T follicular helper cell (primary cell): ENCODE data around the gene CAMTA1.
"Not testable (repeated sequence)": the region's sequence is repeated elsewhere in the genome, so short reads cannot be mapped to it uniquely, and the experiment has no call there.

Experiments used
- DNase-seq: peaks from one replicate; pipeline ENCODE4 v3.0.0-alpha.2; 2020; ENCODE audit warnings: low read depth

The CAMTA1 gene

DNA sequence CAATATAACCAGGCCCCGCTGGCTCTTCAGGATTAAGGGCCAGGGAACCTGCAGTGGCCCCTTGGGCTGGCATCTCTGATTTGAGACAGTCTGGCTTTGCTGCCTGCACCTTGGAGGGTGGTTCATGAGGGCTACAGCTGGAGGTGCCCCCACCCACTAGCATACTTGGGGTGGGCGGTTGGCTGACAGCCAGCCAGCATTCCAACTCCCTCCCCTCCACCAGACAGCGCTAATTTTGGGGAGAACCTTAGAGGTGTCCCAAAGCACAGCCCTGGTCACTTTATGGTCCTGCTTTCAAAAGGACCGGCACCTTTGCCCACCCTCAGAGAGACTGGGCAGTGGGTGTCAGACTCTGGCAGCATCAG lies 805.2 kb downstream of the CAMTA1 start:
- no peak for DNase-seq

DNA sequence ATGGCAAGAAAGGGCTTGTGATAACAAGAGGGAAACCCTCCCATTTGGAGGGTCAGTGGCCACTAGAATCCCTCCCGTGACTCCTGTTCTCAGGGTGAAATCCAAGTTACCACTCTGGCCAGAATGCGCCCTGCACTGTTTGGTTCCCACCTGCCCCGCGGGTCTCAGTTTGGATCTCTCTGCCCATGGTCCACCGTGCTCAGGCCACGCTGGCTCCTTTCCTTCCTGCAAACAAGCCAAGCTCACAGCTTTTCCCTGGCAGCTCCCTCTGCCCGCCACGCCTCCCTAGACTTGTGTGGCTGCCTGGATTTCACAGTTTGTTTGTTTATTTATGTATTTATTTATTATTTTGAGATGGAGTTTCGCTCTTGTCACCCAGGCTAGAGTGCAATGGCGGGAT lies 806.3 kb downstream of the CAMTA1 start:
- no peak for DNase-seq

GRCh38 chr1:7592120-7592798 lies 807.0 kb downstream of the CAMTA1 start:
- no peak for DNase-seq

DNA sequence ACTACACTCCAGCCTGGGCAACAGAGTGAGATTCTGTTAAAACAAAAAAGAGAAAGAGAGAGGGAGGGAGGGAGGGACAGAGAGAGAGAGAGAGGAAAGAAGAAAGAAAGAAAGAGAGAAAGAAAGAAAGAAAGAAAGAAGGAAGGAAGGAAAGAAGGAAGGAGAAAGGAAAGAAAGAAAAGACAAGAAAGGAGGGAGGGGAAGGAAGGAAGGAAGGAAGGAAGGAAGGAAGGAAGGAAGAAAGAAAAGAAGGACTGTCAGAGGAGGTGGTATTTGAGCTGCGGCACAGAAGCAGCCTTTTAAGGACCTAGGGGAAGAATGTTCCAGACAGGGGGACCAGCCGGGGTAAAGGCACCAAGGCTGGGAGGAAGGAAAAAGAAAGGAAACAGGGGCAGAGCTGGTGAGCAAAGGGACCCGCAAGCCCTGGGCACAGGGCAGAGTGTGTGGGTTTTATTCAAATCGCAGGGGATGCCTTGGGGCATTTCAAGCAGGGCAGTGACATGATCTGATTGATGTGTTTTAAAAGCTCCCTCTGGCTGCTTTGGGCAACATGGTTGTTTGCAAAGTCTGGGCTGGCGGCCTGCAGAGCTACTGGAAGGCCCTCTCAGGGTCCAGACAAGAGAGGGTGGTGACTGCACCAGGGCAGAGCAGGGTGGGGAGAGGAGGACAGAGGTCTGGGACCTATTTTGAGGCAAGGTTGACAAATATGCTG lies 808.9 kb downstream of the CAMTA1 start:
- DNase-seq = no peak

DNA sequence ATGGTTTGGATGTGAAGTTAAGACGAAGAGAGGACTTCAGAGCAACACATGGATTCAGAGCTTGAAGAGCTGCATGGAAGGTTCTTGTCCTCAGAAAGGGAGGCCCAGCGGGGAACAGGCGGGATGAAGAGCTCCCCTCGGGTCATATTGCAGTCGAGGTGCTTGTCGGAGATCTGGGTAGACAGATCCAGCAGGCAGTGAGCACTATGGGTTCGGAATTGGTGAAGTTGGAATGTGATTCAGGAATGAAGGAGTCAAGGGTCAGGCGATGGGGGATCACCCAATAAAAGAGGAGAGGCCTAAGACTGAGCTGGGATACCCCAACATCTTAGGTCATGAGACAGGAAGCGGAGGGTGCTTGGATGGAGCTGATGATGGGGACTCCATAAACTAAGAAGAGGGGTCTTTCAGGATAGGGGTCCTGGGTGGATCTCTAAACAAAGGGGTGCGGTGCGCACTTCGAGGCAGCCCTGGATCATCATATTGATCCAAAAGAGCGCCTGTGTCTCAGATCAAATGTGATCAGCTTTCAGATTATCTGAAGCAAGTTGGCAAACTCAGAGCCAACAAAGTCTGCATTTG lies 809.6 kb downstream of the CAMTA1 start:
- no peak for DNase-seq

DNA sequence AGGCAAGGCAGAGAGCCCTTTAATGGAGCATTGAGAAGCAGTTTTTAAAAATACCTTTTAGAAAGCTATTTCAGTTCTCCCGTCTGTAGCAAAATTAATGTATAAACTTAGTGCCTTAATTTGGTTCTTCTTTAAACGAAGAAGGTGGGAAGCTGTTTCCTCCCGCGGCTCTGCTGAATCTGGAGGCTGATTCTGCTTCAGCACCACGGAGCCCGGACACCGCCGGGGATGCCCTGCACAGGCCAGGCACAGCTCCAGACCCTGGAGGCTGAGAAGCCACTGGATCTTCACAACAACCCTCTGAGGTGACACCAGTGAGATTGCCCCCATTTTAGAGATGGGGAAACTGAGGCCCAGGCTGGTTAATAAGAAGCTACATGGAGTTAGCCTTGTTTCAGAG lies 810.1 kb downstream of the CAMTA1 start:
- DNase-seq = no peak

DNA sequence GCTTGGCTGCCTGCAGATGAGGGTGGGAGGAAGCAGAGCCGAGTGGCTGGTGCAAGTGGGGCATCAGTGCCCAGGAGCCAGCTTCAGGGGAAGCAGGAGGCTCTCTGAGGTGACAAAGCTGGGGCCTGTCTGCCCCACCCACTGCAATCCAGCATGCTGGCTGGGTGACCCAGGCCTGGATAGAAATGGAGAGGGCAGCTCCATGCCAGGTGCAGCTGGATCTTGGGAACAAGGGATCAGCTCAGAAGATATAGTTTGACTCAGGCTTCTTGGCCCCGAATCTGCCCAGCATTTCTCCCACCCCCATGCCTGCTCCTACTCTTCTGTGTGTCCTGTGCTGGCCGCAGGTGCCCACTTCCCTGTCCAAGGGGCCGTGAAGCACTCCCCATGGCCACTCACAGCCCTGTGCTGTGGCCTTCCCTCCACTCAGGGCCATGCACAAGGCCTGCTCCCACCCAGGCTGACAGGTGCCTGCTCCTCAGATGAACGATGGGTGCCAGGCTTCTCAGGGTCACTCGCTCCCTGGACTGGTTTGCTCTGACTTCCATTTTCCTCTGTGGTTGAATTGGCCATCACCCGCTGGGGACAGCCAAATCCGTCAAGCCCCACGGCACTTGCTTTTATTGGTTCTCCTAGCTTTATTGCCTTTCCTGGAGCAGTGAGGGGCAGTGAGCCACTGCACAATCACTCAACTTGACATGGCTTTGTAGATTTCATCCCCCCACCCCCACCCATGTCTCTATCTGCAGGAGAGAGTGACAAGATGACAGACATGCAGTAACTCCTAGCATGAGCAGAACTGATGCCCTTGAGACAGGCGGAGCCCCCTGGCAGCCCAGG lies 811.1 kb downstream of the CAMTA1 start:
- DNase-seq = no peak

DNA sequence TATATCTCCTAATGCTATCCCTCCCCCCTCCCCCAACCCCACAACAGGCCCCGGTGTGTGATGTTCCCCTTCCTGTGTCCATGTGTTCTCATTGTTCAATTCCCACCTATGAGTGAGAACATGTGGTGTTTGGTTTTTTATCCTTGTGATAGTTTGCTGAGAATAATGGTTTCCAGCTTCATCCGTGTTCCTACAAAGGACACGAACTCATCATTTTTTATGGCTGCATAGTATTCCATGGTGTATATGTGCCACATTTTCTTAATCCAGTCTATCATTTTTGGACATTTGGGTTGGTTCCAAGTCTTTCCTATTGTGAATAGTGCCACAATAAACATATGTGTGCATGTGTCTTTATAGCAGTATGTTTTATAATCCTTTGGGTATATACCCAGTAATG lies 812.8 kb downstream of the CAMTA1 start:
- not testable (repeated sequence) for DNase-seq

DNA sequence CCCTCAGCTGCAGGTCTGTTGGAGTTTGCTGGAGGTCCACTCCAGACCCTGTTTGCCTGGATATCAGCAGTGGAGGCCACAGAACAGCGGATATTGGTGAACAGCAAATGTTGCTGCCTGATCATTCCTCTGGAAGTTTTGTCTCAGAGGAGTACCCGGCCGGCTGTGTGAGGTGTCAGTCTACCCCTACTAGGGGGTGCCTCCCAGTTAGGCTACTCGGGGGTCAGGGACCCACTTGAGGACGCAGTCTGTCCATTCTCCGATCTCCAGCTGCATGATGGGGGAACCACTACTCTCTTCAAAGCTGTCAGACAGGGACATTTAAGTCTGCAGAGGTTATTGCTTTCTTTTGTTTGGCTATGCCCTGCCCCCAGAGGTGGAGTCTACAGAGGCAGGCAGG lies 819.7 kb downstream of the CAMTA1 start:
- not testable (repeated sequence) for DNase-seq

DNA sequence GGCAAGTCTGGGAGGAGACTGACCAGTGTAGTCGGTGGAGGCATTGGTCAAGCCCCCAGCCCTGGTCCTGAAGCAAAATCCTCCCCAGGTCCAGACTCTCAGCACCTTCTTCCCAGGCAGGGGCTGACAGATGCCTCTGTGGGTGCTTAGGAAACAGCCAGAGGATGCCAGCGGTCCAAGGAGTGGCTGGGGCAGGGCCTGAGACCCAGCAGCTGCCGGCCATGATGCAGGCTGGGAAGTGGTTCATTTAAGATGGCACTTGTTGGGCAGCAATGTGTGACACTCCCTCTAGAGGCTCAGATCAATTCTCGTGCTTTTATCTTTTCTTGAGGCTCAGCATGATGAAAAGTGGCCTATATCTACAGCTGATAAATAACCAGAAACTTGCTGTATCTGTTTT lies 820.8 kb downstream of the CAMTA1 start:
- no peak for DNase-seq

- no peak for DNase-seq
Measured at GRCh38 chr1:7607097-7607496, 821.8 kb downstream of the CAMTA1 start.

- no peak for DNase-seq
Measured at GRCh38 chr1:7608628-7609305, 823.5 kb downstream of the CAMTA1 start.

GRCh38 chr1:7609311-7609994 lies 824.2 kb downstream of the CAMTA1 start:
- no peak for DNase-seq

GRCh38 chr1:7610106-7610731 lies 825.0 kb downstream of the CAMTA1 start:
- DNase-seq = no peak

DNA sequence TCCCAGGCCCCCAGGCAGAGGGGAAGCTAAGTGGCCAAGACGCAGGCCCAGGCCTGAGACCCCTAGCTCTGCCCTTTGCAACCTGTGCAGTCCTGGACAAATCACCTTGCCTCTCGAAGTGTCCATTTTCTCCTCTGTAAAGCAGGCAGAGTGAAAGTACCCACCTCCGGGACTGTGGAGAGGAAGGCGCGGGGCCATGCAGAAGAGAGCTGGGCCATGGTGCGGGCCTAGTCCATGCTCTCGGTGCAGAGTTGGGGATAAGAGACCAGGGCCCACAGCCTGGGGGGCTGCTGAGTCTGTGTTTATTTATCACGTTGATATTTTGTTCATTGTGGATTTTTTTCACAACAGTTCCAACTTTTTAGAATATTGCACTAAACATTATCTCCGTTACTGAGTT lies 825.7 kb downstream of the CAMTA1 start:
- DNase-seq = no peak

GRCh38 chr1:7611421-7612010 lies 826.3 kb downstream of the CAMTA1 start:
- DNase-seq = no peak

DNA sequence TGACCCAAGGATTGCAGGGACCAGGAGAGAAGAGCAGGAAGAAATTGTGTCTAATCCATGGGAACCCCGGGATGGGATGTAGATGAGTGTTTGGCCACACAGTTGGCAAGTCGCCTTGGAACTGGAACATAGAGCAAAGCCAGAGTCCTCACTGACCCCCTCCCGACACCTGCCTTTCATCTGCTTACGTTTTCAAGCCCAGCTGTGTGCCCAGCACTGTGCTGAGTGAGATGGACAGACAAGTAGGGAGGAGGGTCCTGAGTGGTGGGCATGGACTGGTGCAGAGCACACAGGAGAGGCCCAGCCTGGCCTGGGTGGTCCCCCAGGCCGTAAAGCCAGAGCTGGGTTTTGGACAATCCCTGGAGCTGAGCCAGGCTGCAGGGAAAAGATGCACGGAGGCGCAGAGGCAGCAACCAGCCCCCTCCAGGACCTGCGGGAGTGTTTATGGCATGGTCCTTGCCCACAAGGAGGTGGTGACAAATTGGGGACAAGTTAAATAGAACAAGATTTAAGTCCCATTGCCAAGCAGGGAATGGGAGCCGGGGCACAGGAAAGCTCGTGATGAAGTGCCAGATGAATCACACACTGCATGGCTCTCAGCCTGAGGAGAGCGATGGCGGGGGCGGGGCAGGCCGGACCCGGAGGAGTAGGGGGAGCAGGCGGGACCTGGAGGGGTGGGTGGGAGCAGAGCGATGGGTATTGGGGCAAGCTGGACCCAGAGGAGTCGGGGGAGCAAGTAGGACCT lies 828.0 kb downstream of the CAMTA1 start:
- no peak for DNase-seq

DNA sequence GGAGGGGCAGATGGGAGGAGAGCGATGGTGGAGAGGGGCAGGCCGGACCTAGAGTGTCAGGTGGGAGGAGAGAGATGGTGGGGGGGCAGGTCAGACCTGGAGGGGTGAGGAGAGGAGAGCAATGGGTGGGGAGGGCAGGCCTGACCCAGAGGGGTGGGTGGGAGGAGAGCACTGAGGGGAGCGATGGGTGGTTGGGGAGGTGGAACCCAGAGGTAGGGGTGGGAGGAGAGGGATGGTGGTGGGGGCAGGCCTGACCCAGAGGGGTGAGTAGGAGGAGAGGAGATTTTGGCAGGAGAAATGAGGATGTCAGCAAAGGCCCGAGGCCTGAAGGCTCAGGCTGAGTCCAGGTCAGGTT lies 828.6 kb downstream of the CAMTA1 start:
- no peak for DNase-seq

- no peak for DNase-seq
Measured at GRCh38 chr1:7614576-7615074, 829.4 kb downstream of the CAMTA1 start.

DNA sequence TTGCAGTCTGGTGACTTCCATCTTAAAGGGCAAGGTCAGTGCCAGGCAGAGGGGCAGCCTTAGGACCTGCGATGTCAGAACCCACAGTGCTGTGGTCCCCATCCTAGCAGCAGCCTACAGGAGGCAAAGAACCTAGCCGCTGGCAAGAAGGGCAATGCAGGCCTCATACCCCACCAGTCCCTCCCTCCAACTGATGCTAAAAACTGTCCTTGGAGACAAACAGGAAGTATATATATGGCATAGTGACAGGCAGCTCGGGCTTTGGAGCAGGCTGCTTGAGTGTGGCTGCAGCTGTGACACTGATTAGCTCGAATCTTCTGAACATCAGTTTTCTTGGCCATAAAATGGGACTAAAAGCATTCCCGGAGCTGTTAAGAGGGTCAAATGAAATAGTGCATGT lies 829.9 kb downstream of the CAMTA1 start:
- no peak for DNase-seq
